HepG2 (cell line): ENCODE data around the gene SLC2A10. TPM values are rescaled to one million over a fixed set of nuclear protein-coding genes. Genes with fewer than 3 reads are reported as not detected.

Experiments used
- CBX2 ChIP-seq, 2 experiments: fragments of 200-600 bp in 1 of 2; sonication (generic); formaldehyde crosslinking in 1 of 2; IDR thresholded peaks; 2 replicates each; pipeline versions ENCODE4 v1.7.0 to v1.8.1; 2018 to 2022; ENCODE audit warnings: low read depth in 2 of 2, low read length in 1 of 2, mild to moderate bottlenecking in 1 of 2, missing genetic modification reagents in 1 of 2
- CCDC6 ChIP-seq: sonication (generic); formaldehyde crosslinking; IDR thresholded peaks from 2 replicates; pipeline ENCODE4 v1.8.1; 2022; ENCODE audit warnings: mild to moderate bottlenecking, missing genetic modification reagents, moderate library complexity
- ETV5 ChIP-seq: IDR thresholded peaks from 2 replicates; pipeline ENCODE4 v1.6.1; 2018; ENCODE audit warnings: missing biosample characterization, missing genetic modification reagents, inconsistent platforms, borderline replicate concordance
- GABPB1 ChIP-seq: IDR thresholded peaks from 2 replicates; pipeline ENCODE4 v1.6.1; 2016; ENCODE audit warnings: mild to moderate bottlenecking, missing genetic modification reagents, moderate library complexity, missing compliant biosample characterization
- IKZF1 ChIP-seq: fragments of 450-650 bp; IDR thresholded peaks from 2 replicates; pipeline ENCODE4 v1.7.1; 2016
- KLF6 ChIP-seq: IDR thresholded peaks from 2 replicates; pipeline ENCODE4 v1.8.0; 2016; ENCODE audit warnings: missing biosample characterization, missing genetic modification reagents
- MIER2 ChIP-seq: IDR thresholded peaks from 2 replicates; pipeline ENCODE4 v1.6.1; 2016; ENCODE audit warnings: missing biosample characterization, missing genetic modification reagents
- RERE ChIP-seq: IDR thresholded peaks from 2 replicates; pipeline ENCODE4 v1.6.1; 2016; ENCODE audit warnings: low read depth, missing genetic modification reagents, missing compliant biosample characterization
- SRSF4 ChIP-seq: fragments of 200-400 bp; formaldehyde crosslinking; IDR thresholded peaks from one replicate; pipeline ENCODE4 v1.6.1; 2018; ENCODE audit warnings: mild to moderate bottlenecking, low read depth, low read length, moderate library complexity; ENCODE audit not compliant: poor library complexity, severe bottlenecking
- TAF1 ChIP-seq: sonication (generic); formaldehyde crosslinking; IDR thresholded peaks from 2 replicates; pipeline ENCODE4 v1.4.0; 2020; ENCODE audit warnings: missing genetic modification reagents
- TCF7L2 ChIP-seq: IDR thresholded peaks from 2 replicates; pipeline ENCODE4 v1.6.1; 2011; ENCODE audit warnings: mild to moderate bottlenecking, low read depth, low read length, moderate library complexity
- ZNF318 ChIP-seq: sonication (generic); formaldehyde crosslinking; IDR thresholded peaks from 2 replicates; pipeline ENCODE4 v1.4.0; 2020; ENCODE audit warnings: mild to moderate bottlenecking, missing genetic modification reagents
- ZNF382 ChIP-seq: sonication (generic); formaldehyde crosslinking; IDR thresholded peaks from 2 replicates; pipeline ENCODE4 v1.5.0; 2020; ENCODE audit warnings: missing genetic modification reagents, mild to moderate bottlenecking, borderline replicate concordance
- ZNF572 ChIP-seq: sonication (generic); formaldehyde crosslinking; IDR thresholded peaks from 2 replicates; pipeline ENCODE4 v1.5.1; 2020; ENCODE audit warnings: mild to moderate bottlenecking, missing genetic modification reagents
- ZNF780A ChIP-seq: sonication (generic); formaldehyde crosslinking; IDR thresholded peaks from 2 replicates; pipeline ENCODE4 v1.8.0; 2022; ENCODE audit warnings: mild to moderate bottlenecking, missing genetic modification reagents, moderate library complexity
- ZSCAN12 ChIP-seq: sonication (generic); formaldehyde crosslinking; IDR thresholded peaks from 2 replicates; pipeline ENCODE4 v1.9.0; 2021; ENCODE audit warnings: mild to moderate bottlenecking, missing genetic modification reagents
- polyA plus RNA-seq, 8 experiments: library from polyadenylated mRNA; depleted of rRNA in 3 of 8; stranded (reverse) in 7 of 8; unstranded in 1 of 8; fragments of >200 nt; fragmentation: Illumina TruSeq in 4 of 8; extraction: Trizol in 4 of 8; gene quantifications; 2 replicates each; pipeline versions ENCODE4 v1.2.1 to v1.2.3, GENCODE V29; 2011 to 2016; ENCODE audit warnings: low read depth in 4 of 8, missing spikeins in 1 of 8, mixed read lengths in 1 of 8; ENCODE audit not compliant: insufficient read depth in 1 of 8
- total RNA-seq, 5 experiments: library from RNA; depleted of rRNA; stranded (reverse); fragments of >200 nt; fragmentation: Illumina TruSeq; extraction: Trizol; gene quantifications; 2 replicates each; pipeline ENCODE4 v1.2.3, GENCODE V29; 2016; ENCODE audit warnings: low read depth in 1 of 5

Gene SLC2A10
- total and polyA plus RNA-seq, 2 of the 13 experiments (the other 11 are each of a cell fraction or from before 2014, with no cell fraction given), result 16.0 to 18.4 TPM

GRCh38 chr20:46666818-46667515 is 42.5 kb upstream of the SLC2A10 start (continued):
- TF ChIP-seq ZNF572 (CRISPR knock-in tag), result no peak
- peak; percentile 100 for TF ChIP-seq TCF7L2
- TF ChIP-seq GABPB1 (CRISPR knock-in tag), result peak; percentile 78
- no peak for TF ChIP-seq SRSF4
- no peak for TF ChIP-seq CBX2 (IDR thresholded peaks at IDR 0.05; ENCODE audit: low read depth, low read length)
- no peak for TF ChIP-seq CBX2 (CRISPR knock-in tag; IDR thresholded peaks at IDR 0.05; ENCODE audit: low read depth)
- peak; percentile 97; the same call in 1 of the 2 replicates for TF ChIP-seq KLF6 (CRISPR knock-in tag)
- no peak for TF ChIP-seq ZNF382 (CRISPR knock-in tag)
- no peak for TF ChIP-seq ZSCAN12 (CRISPR knock-in tag)
- TF ChIP-seq TAF1 (CRISPR knock-in tag), result no peak; the same call in none of the 2 replicates
- peak; percentile 99 for TF ChIP-seq ETV5 (CRISPR knock-in tag)
- TF ChIP-seq IKZF1, result no peak
- peak; percentile 90; the same call in 1 of the 2 replicates for TF ChIP-seq ZNF780A (CRISPR knock-in tag)
- peak; percentile 98 for TF ChIP-seq ZNF318 (CRISPR knock-in tag)
- peak; percentile 90 for TF ChIP-seq MIER2 (CRISPR knock-in tag)
- peak; percentile 98 for TF ChIP-seq CCDC6 (CRISPR knock-in tag)
- TF ChIP-seq RERE, result peak; percentile 99
